Activated naive CD4-positive, alpha-beta T cell treated with anti-CD3 and anti-CD28 coated beads, Interleukin-2, amount 50 U/mL, for 72 hours (primary cell): ENCODE measurements around the gene DPYD. TPM values are rescaled to one million over a fixed set of nuclear protein-coding genes. Genes with fewer than 3 reads are reported as not detected.

Experiments
- ATAC-seq, 2 donors: fragments of 150-1000 bp; cut with Tn5 transposase; 2 replicates each; pipeline ENCODE4 v1.10.0; 2021; ENCODE audit warnings: mild to moderate bottlenecking in 2 of 2, moderate library complexity in 2 of 2
- DNase-seq, 2 donors: peaks; one replicate each; pipeline ENCODE4 v3.0.0; 2021 to 2022; ENCODE audit warnings: low spot score in 2 of 2
- H3K27ac Mint-ChIP-seq, 2 donors: one replicate each; pipeline ENCODE4 v1.8.0; 2022; ENCODE audit warnings: mild to moderate bottlenecking in 2 of 2, mixed read lengths in 2 of 2
- H3K36me3 Mint-ChIP-seq, 2 donors: one replicate each; pipeline ENCODE4 v1.8.0; 2022; ENCODE audit warnings: mixed read lengths in 2 of 2
- H3K9me3 Mint-ChIP-seq, 2 donors: one replicate each; pipeline ENCODE4 v1.8.0; 2022; ENCODE audit warnings: mixed read lengths in 2 of 2
- total RNA-seq, 2 donors: library from RNA; stranded (reverse); gene quantifications; one replicate each; pipeline ENCODE4 v1.2.3, GENCODE V29; 2022

Gene DPYD
- total RNA-seq, 2 donors from 2014 or later, result 10.7 to 11.7 TPM

- Mint-ChIP-seq H3K9me3 (peaks cover 17% of the 10 kb centered on the region in 2 donors), H3K36me3 (peaks cover 16 to 17% of the 10 kb centered on the region in 2 donors), H3K27ac (no peak overlapping the region)
- DNase-seq, result no peak
- ATAC-seq, result no peak
These were observed 273.1 kb downstream of the DPYD start for GRCh38 chr1:97647776-97648175.

- H3K9me3 Mint-ChIP-seq, result peaks cover 17% of the 10 kb centered on the region in 2 donors
- DNase-seq (no peak), ATAC-seq (no peak)
- peaks cover 16 to 22% of the 10 kb centered on the region in 2 donors for H3K36me3 Mint-ChIP-seq
- no peak overlapping the region for H3K27ac Mint-ChIP-seq
These were observed 274.8 kb downstream of the DPYD start for GRCh38 chr1:97646071-97646470.

GRCh38 chr1:97640677-97641076 is 280.2 kb downstream of the DPYD start:
- DNase-seq (no peak), ATAC-seq (no peak)
- Mint-ChIP-seq H3K9me3 (peaks cover 0 to 8% of the 10 kb centered on the region in 2 donors), H3K36me3 (peaks cover 2 to 5% of the 10 kb centered on the region in 2 donors), H3K27ac (no peak overlapping the region)

- ATAC-seq (no peak), DNase-seq (no peak)
- Mint-ChIP-seq H3K36me3 (peaks cover 0 to 5% of the 10 kb centered on the region in 2 donors), H3K9me3 (peaks cover 0 to 7% of the 10 kb centered on the region in 2 donors), H3K27ac (no peak overlapping the region)
These were observed 283.9 kb downstream of the DPYD start for GRCh38 chr1:97636941-97637340.

- ATAC-seq (no peak), DNase-seq (no peak)
- H3K27ac Mint-ChIP-seq, result no peak overlapping the region
These were observed 286.1 kb downstream of the DPYD start for GRCh38 chr1:97634758-97635157.

GRCh38 chr1:97632776-97633175 is 288.1 kb downstream of the DPYD start:
- DNase-seq (no peak), ATAC-seq (no peak)
- Mint-ChIP-seq H3K27ac (no peak overlapping the region), H3K9me3 (peaks cover 0 to 4% of the 10 kb centered on the region in 2 donors), H3K36me3 (no peaks in the 10 kb centered on the region)

More at GRCh38 chr1:97634758-97635157, 286.1 kb downstream of the DPYD start:
- Mint-ChIP-seq H3K9me3 (peaks cover 0 to 7% of the 10 kb centered on the region in 2 donors), H3K36me3 (no peaks in the 10 kb centered on the region)

- Mint-ChIP-seq H3K36me3 (no peaks in the 10 kb centered on the region), H3K27ac (no peak overlapping the region), H3K9me3 (peaks cover 0 to 4% of the 10 kb centered on the region in 2 donors)
- DNase-seq, result no peak
- no peak for ATAC-seq
These were observed 288.8 kb downstream of the DPYD start for GRCh38 chr1:97632075-97632474.

GRCh38 chr1:97630948-97631347 is 289.9 kb downstream of the DPYD start:
- H3K36me3 Mint-ChIP-seq, result no peaks in the 10 kb centered on the region
- DNase-seq, result no peak
- H3K9me3 Mint-ChIP-seq, result peaks cover 0 to under 1% of the 10 kb centered on the region in 2 donors
- ATAC-seq, result no peak
- no peak overlapping the region for H3K27ac Mint-ChIP-seq

- no peaks in the 10 kb centered on the region for H3K9me3 Mint-ChIP-seq
- no peaks in the 10 kb centered on the region for H3K36me3 Mint-ChIP-seq
- ATAC-seq, result no peak
These were observed 290.6 kb downstream of the DPYD start for GRCh38 chr1:97630281-97630680.

GRCh38 chr1:97623220-97623619 is 297.6 kb downstream of the DPYD start:
- H3K27ac Mint-ChIP-seq, result no peak overlapping the region
- no peaks in the 10 kb centered on the region for H3K36me3 Mint-ChIP-seq
- ATAC-seq, result no peak
- no peaks in the 10 kb centered on the region for H3K9me3 Mint-ChIP-seq
- no peak for DNase-seq

More at GRCh38 chr1:97630281-97630680, 290.6 kb downstream of the DPYD start:
- DNase-seq, result no peak
- H3K27ac Mint-ChIP-seq, result peak overlapping the region in 1 of 2 donors; percentile 50

- H3K36me3 Mint-ChIP-seq, result no peaks in the 10 kb centered on the region
- no peak overlapping the region for H3K27ac Mint-ChIP-seq
- no peak for ATAC-seq
- no peak for DNase-seq
- no peaks in the 10 kb centered on the region for H3K9me3 Mint-ChIP-seq
These were observed 298.9 kb downstream of the DPYD start for GRCh38 chr1:97621955-97622354.

GRCh38 chr1:97619706-97620105 is 301.1 kb downstream of the DPYD start:
- DNase-seq (no peak), ATAC-seq (no peak)
- H3K9me3 Mint-ChIP-seq, result no peaks in the 10 kb centered on the region
- no peaks in the 10 kb centered on the region for H3K36me3 Mint-ChIP-seq
- H3K27ac Mint-ChIP-seq, result no peak overlapping the region

GRCh38 chr1:97610748-97611147 is 310.1 kb downstream of the DPYD start:
- H3K27ac Mint-ChIP-seq, result peak overlapping the region in 1 of 2 donors; percentile 63
- no peaks in the 10 kb centered on the region for H3K9me3 Mint-ChIP-seq
- no peaks in the 10 kb centered on the region for H3K36me3 Mint-ChIP-seq
- no peak for DNase-seq
- no peak for ATAC-seq

GRCh38 chr1:97610102-97610501 is 310.7 kb downstream of the DPYD start:
- ATAC-seq, result no peak
- no peaks in the 10 kb centered on the region for H3K36me3 Mint-ChIP-seq
- no peak for DNase-seq
- no peak overlapping the region for H3K27ac Mint-ChIP-seq
- no peaks in the 10 kb centered on the region for H3K9me3 Mint-ChIP-seq

GRCh38 chr1:97608272-97608671 is 312.6 kb downstream of the DPYD start:
- no peaks in the 10 kb centered on the region for H3K9me3 Mint-ChIP-seq
- H3K27ac Mint-ChIP-seq, result no peak overlapping the region
- no peak for DNase-seq
- no peaks in the 10 kb centered on the region for H3K36me3 Mint-ChIP-seq
- ATAC-seq, result no peak

- H3K9me3 Mint-ChIP-seq, result no peaks in the 10 kb centered on the region
- no peak overlapping the region for H3K27ac Mint-ChIP-seq
- ATAC-seq, result no peak
- no peaks in the 10 kb centered on the region for H3K36me3 Mint-ChIP-seq
- no peak for DNase-seq
These were observed 317.1 kb downstream of the DPYD start for GRCh38 chr1:97603776-97604175.

- no peaks in the 10 kb centered on the region for H3K36me3 Mint-ChIP-seq
- no peak overlapping the region for H3K27ac Mint-ChIP-seq
- ATAC-seq, result no peak
- no peaks in the 10 kb centered on the region for H3K9me3 Mint-ChIP-seq
- no peak for DNase-seq
These were observed 317.6 kb downstream of the DPYD start for GRCh38 chr1:97603218-97603617.

GRCh38 chr1:97599447-97599846 is 321.4 kb downstream of the DPYD start:
- no peaks in the 10 kb centered on the region for H3K36me3 Mint-ChIP-seq
- H3K9me3 Mint-ChIP-seq, result no peaks in the 10 kb centered on the region
- no peak for DNase-seq
- H3K27ac Mint-ChIP-seq, result no peak overlapping the region
- ATAC-seq, result peak; percentile 69 to 90

GRCh38 chr1:97593192-97593591 is 327.6 kb downstream of the DPYD start:
- ATAC-seq, result no peak
- Mint-ChIP-seq H3K9me3 (no peaks in the 10 kb centered on the region), H3K36me3 (peaks cover 0 to 25% of the 10 kb centered on the region in 2 donors), H3K27ac (no peak overlapping the region)
- DNase-seq, result no peak
